HG03558 (cell line): Measurements from ENCODE around the gene ZNF284.
"Not testable (repeated sequence)": the region's sequence is repeated elsewhere in the genome, so short reads cannot be mapped to it uniquely, and the experiment has no call there.

Source experiments
- ATAC-seq: cut with Tn5 transposase; IDR thresholded peaks from one replicate; pipeline ENCODE4 v1.9.1; 2021; ENCODE audit warnings: moderate number of reproducible peaks; ENCODE audit not compliant: unreplicated experiment; ENCODE audit errors: extremely low read depth

The ZNF284 gene

GRCh38 chr19:44109458-44109857, 37.5 kb downstream of the ZNF284 start:
- no peak for ATAC-seq

- no peak for ATAC-seq
Measured at GRCh38 chr19:44111910-44112463, 40.0 kb downstream of the ZNF284 start.

- no peak for ATAC-seq
Measured at GRCh38 chr19:44112802-44113137, 40.8 kb downstream of the ZNF284 start.

- ATAC-seq: peak; percentile 61
Measured at GRCh38 chr19:44113138-44113783, 41.3 kb downstream of the ZNF284 start, which contains the start of gene ZNF225. Gene ZNF225 (plus strand): TSS chr19:44113399. CDS start chr19:44115828, 2,429 bp downstream.

- no peak for ATAC-seq
Measured at GRCh38 chr19:44113784-44114390, 41.9 kb downstream of the ZNF284 start.

GRCh38 chr19:44121162-44121561, 49.2 kb downstream of the ZNF284 start:
- ATAC-seq: not testable (repeated sequence)

- no peak for ATAC-seq
Measured at GRCh38 chr19:44131955-44132354, 60.0 kb downstream of the ZNF284 start.
